NCI-H226 (cell line): ENCODE results near the gene TNP2.
"Not testable (repeated sequence)": the region's sequence is repeated elsewhere in the genome, so short reads cannot be mapped to it uniquely, and the experiment has no call there.

ENCODE experiments used
- DNase-seq: peaks from one replicate; pipeline ENCODE4 v3.0.0-alpha.2; 2015

The TNP2 gene

GRCh38 chr16:11299865-11300559 lies 30.9 kb upstream of the TNP2 start:
- no peak for DNase-seq

- not testable (repeated sequence) for DNase-seq
Measured at GRCh38 chr16:11298950-11299547, 29.9 kb upstream of the TNP2 start.

- no peak for DNase-seq
Measured at GRCh38 chr16:11298143-11298900, 29.2 kb upstream of the TNP2 start.

GRCh38 chr16:11297492-11298142 lies 28.5 kb upstream of the TNP2 start:
- no peak for DNase-seq

- no peak for DNase-seq
Measured at GRCh38 chr16:11296706-11297491, 27.8 kb upstream of the TNP2 start.

DNA sequence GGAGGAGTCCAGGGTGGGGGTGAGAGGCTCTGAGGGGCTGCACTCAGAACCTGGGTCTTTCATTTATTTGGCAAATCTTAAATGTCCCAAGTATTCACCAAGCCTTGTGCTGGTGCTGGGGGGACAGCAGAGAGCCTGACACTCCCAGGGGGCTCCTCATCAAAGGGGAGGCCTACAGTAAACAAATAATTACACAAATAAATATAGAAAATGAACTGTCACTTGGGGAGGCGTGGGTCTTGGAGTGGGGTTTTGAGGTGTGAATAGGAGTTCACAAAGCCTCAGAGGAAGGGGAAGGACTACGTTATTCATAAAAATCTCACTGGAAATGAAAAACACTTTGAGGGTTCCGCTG lies 27.2 kb upstream of the TNP2 start:
- DNase-seq, result no peak

GRCh38 chr16:11295672-11296071 lies 26.5 kb upstream of the TNP2 start:
- DNase-seq, result no peak

- DNase-seq, result no peak
Measured at GRCh38 chr16:11292076-11292748, 23.1 kb upstream of the TNP2 start.

- DNase-seq, result no peak
Measured at GRCh38 chr16:11291091-11291703, 22.1 kb upstream of the TNP2 start.

GRCh38 chr16:11290102-11290893 lies 21.2 kb upstream of the TNP2 start:
- DNase-seq, result no peak

- DNase-seq, result not testable (repeated sequence)
Measured at GRCh38 chr16:11289696-11290095, 20.6 kb upstream of the TNP2 start.

GRCh38 chr16:11289202-11289601 lies 20.1 kb upstream of the TNP2 start:
- no peak for DNase-seq

GRCh38 chr16:11285842-11286241 lies 16.7 kb upstream of the TNP2 start:
- no peak for DNase-seq

GRCh38 chr16:11283820-11284248 lies 14.7 kb upstream of the TNP2 start:
- no peak for DNase-seq

GRCh38 chr16:11280616-11281522 lies 11.7 kb upstream of the TNP2 start, which contains the start of gene PRM1:
Gene PRM1 (minus strand): TSS chr16:11281330. CDS start chr16:11281238, 92 bp downstream.
- no peak for DNase-seq

- DNase-seq, result no peak
Measured at GRCh38 chr16:11278681-11279628, 9.8 kb upstream of the TNP2 start.

DNA sequence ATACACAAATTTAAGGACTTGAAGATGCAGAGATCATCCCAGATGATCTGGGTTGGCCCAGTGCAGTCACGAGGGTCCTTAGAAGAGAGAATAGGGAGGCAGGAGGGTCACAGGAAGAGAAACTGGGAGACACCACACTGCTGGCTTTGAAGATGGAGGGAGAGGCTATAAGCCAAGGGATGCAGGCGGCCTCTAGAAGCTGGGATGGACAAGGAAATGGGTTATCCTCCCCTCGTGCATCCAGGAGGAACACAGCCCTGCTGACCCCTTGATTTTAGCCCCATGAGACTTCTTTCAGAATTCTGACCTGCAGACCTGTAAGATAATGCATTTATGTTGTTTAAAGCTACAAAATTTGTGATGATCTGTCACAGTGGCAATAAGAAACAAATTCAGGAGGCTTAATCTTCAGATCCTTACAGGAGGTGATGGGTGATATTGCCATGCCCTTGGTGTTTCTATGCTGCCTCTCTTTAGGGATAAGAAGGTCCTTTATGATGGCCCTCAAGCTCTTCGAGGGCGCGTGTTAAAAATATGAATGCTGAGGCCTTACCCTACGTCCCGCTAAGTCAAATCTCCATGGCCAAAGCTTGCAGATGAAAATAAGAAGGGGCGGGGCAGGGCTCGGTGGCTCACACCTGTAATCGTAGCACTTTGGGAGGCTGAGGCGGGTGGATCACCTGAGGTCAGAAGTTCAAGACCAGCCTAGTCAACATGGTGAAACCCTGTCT lies 8.6 kb upstream of the TNP2 start:
- no peak for DNase-seq
